GF-D8 (cell line): ENCODE results near the gene PLXNB2.
"Not testable (repeated sequence)": the region's sequence is repeated elsewhere in the genome, so short reads cannot be mapped to it uniquely, and the experiment has no call there.

Experiments used
- DNase-seq: peaks from one replicate; lab custom pipeline; 2025; lab: John Stamatoyannopoulos, UW

PLXNB2 gene

GRCh38 chr22:50281384-50281760, 26.1 kb downstream of the PLXNB2 start:
- no peak for DNase-seq

DNA sequence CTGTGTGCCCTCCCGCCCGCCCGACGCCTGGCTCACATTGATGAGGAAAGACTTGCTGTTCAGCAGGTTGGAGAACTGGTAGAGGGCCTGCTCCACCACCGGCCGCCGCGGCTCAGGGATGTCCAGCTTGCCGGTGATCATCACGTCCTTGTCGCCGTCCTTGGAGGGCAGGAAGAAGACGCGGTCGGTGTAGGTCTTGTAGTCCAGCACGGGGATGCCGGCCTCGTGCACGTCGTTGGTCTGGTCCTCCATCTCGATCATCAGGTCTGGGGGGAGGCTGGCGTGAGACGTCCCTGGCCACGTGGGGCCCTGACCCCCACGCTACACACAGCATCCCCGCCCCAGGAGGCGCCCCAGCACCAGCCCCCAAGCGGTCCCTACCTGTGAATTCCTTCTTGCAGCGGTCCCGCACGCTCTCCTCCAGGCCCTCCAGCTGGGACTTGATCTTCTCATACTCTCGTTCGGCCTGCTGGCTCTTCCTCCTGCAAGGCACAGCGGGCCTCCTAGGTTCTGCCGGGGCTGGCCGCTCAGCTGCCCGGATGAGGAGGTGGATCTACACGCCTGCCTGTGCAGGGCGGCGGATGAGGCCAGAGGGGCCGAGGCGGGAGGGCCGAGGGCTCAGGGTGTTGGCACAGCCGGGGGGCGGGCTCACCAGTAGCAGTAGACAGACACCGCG, 26.6 kb downstream of the PLXNB2 start:
- no peak for DNase-seq

- no peak for DNase-seq
These were observed 27.3 kb downstream of the PLXNB2 start for GRCh38 chr22:50280022-50280707.

- DNase-seq: no peak
These were observed 28.4 kb downstream of the PLXNB2 start for GRCh38 chr22:50278956-50279619.

GRCh38 chr22:50278461-50278860, 29.0 kb downstream of the PLXNB2 start:
- no peak for DNase-seq

DNA sequence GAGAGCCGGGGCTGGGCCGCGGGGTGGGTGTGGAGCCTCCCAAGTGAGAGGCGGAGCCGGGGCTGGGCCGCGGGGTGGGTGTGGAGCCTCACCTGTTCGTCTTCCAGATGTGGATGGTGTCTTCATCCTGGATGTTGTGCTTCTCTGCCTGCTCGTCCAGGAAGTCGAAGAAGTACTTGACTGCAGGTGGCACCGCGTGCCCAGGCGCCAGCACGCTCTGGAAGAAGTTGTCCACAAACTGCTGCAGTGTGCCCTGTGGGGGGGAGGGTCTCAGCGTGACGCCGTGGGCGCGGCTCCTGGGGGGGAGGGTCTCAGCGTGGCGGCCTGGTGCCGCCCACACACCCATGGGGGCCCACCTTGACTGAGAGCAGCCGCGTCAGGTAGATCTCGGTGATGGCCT, 29.7 kb downstream of the PLXNB2 start:
- DNase-seq: no peak

GRCh38 chr22:50276143-50276542, 31.3 kb downstream of the PLXNB2 start:
- DNase-seq: peak; percentile 11

DNA sequence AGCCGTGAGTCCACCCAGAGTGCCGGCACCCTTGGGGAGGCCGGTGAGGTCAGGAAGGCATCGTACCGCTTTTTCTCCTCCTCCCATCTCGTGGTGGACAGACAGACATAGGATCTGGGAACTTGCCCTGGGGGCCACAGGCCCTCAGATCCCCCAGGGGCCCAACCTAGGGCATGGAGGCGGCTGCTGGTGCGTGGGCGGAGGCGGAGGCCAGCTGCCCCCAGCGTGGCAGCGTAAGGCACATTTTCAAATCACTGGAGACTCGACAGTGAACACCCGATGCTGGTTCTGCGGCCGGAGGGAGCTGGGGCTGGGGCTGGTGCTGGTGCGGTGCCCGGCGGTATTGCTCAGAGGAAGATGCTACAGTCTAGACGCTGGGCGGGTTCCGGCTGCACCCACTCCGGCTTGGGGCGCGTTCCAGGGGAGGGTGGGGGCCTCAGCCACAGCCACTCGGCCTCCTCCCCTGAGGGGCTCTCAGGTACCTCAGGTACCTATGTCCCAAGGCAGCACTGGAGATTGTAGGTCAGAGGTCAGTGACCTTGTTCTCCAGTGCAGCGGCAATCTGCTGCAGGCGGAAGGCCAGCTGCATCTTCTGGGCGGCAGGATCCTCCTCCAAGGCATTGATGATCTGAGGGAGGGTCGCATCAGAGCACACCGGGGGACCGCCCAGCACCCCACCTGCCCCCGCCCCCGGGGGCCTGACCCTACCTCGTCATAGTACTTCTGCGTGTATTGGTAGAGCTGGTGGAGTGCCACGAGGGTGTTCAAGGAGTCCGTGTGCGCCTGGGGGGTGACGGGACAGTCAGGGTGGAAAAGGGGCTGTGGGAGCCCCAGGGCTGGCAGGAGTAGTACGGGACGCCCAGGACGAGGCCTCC, 32.0 kb downstream of the PLXNB2 start:
- no peak for DNase-seq

GRCh38 chr22:50274771-50275170, 32.7 kb downstream of the PLXNB2 start:
- no peak for DNase-seq

- DNase-seq: no peak
These were observed 33.1 kb downstream of the PLXNB2 start for GRCh38 chr22:50274311-50274710.

DNA sequence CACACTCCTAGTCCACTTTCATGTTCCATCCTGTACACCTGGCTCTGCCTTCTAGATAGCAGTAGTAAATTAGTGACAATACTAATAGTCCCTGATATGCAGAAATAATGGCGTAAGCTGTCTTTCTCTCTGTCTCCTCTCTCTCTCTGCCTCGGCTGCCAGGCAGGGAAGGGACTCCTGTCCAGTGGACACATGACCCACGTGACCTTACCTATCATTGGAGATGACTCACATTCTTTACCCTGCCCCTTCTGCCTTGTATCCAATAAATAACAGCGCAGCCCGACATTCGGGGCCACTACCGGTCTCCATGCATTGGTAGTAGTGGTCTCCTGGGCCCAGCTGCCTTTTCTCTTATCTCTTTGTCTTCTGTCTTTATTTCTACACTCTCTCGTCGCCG, 33.7 kb downstream of the PLXNB2 start:
- not testable (repeated sequence) for DNase-seq

DNA sequence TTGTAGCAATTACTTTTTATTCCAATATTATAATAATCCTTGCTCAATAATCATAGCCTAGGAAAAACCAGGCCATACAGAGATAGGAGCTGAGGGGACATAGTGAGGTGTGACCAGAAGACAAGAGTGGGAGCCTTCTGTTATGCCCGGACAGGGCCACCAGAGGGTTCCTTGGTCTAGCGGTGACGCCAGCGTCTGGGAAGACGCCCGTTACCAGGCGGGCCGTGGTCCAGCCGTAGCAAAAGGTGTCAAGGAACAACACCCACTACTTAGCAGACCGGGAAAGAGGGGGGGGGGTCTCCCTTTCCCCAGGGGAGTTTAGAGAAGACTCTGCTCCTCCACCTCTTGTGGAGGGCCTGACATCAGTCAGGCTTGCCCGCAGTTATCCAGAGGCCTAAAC, 34.1 kb downstream of the PLXNB2 start:
- DNase-seq: not testable (repeated sequence)

DNA sequence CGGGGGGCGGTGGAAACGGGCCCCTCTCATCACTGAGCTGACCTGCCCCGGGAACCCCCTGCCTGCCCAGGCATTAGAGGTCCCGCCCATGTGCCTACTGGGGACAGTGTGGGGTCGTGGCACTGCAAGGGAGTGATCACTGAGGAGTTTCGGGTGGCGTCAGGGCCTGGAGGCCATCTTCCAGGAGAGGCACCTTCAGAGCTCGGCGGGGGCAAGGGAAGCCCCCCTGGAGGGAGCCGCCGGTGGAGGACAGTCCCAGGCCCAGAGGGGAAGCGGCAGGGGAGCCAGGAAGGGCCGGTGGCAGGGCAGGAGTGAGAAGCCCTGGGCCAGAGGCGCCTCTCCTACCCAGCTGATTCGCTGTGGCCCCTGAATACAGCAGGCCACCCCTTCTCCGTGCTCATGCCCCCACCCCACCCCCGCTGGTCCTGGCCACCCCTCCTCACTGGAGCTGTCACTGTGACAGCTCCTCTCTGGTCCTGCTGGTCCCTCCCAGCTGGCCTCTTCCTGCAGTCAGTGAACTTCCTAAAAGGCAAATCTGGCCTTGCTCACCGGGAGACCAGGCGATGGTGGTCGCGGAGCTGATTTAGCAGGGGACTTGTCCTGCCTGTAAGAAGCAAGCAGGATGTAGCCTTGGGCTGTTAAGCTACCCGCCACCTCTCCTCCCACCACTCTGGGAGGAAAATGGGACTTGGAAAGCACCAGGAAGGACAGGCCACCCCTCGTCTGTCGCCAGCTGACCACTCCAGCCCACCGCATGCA, 35.2 kb downstream of the PLXNB2 start:
- no peak for DNase-seq

DNA sequence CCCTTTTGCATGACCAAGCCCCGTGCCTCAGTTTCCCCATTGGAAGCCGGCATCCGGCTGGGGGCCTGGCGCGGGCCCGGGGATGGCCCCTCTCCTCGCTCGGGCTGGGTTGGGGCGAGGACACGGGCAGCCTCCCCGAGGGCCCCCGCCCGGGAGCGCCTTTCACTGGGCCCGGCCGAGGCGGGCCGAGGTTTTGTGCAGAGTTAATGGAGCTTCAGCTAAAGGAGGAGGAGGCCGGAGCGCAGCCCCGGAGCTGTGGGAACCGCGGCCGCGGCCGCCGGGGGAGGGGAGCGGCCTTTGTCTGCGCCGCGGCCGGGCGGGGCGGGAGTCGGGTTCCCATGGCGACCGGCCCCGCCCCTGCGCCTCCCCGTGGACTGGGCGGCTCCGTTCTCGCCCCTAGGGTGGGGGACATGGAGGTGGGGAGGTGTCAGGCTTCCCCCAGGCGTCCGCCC, 35.9 kb downstream of the PLXNB2 start:
- DNase-seq: no peak

GRCh38 chr22:50270666-50271394, 36.6 kb downstream of the PLXNB2 start:
- peak; percentile 28 for DNase-seq

- DNase-seq: no peak
These were observed 37.3 kb downstream of the PLXNB2 start, which contains the start of gene MAPK11 for GRCh38 chr22:50269970-50270665. Gene MAPK11, minus strand, starts transcription at chr22:50270380. Its CDS starts 88 bp downstream, at chr22:50270292.

GRCh38 chr22:50269573-50269969, 37.9 kb downstream of the PLXNB2 start:
- DNase-seq: no peak

DNA sequence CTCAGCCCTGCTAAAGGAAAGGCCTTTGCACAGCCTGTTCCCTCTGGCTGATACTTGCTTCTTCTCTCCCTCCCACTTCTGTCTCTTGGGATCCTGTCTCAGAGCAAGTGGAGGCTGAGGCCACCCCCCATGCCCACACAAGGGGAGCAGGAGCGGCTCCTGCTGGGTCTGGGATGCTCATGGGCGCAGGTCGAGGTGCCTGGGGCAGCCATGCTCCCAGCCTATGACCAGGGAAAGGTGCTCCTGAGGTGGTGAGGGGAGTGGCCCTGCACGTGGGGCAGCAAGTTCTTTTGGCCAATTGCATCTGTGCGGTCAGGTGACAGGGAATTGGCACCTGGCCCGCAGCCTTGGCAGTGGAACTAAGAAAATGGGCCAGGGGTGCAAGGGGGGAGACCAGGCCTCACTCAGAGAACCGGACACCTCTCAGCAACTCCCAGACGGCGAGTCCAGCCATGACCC, 38.8 kb downstream of the PLXNB2 start:
- no peak for DNase-seq

DNA sequence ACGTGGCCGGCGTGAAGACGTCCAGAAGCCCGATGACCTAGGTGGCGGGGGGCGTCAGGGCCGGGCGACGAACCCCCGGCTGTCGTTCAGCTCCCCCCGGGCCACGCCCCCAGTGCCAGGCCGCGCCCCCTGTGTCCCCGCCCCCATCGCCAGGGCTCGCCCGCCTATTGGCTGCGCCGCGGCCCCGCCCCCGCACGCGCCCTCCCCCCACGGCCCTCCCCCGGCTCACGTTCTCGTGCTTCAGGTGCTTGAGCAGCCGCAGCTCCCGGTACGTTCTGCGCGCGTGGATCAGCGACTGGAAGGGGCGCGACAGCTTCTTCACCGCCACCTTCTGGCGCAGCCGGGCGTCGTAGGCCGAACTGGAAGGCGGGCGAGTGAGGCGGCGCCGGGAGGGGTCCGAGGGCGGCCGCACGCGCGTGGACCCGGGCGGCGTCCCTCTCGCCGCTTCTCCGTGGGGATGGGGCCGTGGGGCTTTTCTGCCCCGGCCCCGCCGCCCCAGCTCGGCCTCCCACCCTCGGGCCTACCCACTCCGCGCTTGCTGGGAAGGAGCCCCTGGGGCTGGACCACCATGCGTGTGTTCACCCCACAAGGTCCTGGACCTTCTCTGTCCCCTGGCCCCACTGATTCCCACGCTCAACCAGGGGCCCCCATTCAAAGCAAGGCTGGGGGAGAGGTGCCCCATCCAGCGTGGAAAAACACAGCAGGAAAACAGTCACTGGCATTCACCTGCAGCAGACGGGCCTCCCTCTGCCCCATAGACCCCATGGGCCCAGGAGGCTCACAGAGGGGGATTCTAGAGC, 39.7 kb downstream of the PLXNB2 start:
- no peak for DNase-seq
